MM.1S (cell line): ENCODE measurements around the gene TPSD1.
"Not testable (repeated sequence)": the region's sequence is repeated elsewhere in the genome, so short reads cannot be mapped to it uniquely, and the experiment has no call there.

Experiments
- EZH2 ChIP-seq: fragments of 300-600 bp; sonication (generic); optimal IDR thresholded peaks from 2 replicates; pipeline ENCODE3; 2017; ENCODE audit warnings: low read depth, mild to moderate bottlenecking, antibody characterized with exemption, low read length, mixed read lengths
- TF ChIP-seq, protein P1 (sequence below): fragments of 300-600 bp; sonication (generic); IDR thresholded peaks from 2 replicates; pipeline ENCODE4 v1.5.1; 2016; ENCODE audit warnings: antibody characterized with exemption, low read length, mixed read lengths

DNA sequence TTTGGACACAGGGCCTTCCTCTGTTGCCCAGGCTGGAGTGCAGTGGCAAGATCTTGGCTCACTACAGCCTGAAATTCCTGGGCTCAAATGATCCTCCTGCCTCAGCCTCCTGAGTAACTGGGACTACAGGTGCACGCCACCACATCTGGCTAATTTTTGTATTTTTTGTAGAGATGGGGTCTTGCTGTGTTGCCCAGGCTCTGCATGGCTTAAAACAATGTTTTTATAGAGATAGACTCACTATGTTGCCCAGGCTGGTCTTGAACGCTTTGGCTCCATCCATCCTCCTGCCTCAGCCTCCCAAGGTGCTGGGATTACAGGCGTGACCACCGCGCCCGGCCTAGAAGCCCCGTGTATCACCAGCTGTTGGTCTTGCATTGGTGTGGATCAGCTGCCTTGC is 13.5 kb downstream of the TPSD1 start:
- TF ChIP-seq, protein P1, sequence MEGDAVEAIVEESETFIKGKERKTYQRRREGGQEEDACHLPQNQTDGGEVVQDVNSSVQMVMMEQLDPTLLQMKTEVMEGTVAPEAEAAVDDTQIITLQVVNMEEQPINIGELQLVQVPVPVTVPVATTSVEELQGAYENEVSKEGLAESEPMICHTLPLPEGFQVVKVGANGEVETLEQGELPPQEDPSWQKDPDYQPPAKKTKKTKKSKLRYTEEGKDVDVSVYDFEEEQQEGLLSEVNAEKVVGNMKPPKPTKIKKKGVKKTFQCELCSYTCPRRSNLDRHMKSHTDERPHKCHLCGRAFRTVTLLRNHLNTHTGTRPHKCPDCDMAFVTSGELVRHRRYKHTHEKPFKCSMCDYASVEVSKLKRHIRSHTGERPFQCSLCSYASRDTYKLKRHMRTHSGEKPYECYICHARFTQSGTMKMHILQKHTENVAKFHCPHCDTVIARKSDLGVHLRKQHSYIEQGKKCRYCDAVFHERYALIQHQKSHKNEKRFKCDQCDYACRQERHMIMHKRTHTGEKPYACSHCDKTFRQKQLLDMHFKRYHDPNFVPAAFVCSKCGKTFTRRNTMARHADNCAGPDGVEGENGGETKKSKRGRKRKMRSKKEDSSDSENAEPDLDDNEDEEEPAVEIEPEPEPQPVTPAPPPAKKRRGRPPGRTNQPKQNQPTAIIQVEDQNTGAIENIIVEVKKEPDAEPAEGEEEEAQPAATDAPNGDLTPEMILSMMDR = not testable (repeated sequence)
- not testable (repeated sequence) for TF ChIP-seq EZH2
